KBM-7 (cell line): ENCODE data around the gene IL17REL.

Source experiments
- DNase-seq: peaks from one replicate; pipeline ENCODE4 v3.0.0-alpha.2; 2015
- in situ Hi-C: fragments of 300-500 bp; cut with MboI; formaldehyde crosslinking; loops from 2 replicates; pipeline ENCODE4 v1.14.3; 2020; ENCODE audit warnings: low sequenced_read_pairs, low pct_unique_long_range_greater_than_20kb, mixed read lengths

The IL17REL gene

GRCh38 chr22:50011447-50012210 lies 936 bp downstream of the IL17REL start:
- in situ Hi-C loops, result no loop called here
- DNase-seq, result no peak

GRCh38 chr22:50010676-50011446 lies 1.7 kb downstream of the IL17REL start:
- no peak for DNase-seq
- in situ Hi-C loops, result no loop called here

DNA sequence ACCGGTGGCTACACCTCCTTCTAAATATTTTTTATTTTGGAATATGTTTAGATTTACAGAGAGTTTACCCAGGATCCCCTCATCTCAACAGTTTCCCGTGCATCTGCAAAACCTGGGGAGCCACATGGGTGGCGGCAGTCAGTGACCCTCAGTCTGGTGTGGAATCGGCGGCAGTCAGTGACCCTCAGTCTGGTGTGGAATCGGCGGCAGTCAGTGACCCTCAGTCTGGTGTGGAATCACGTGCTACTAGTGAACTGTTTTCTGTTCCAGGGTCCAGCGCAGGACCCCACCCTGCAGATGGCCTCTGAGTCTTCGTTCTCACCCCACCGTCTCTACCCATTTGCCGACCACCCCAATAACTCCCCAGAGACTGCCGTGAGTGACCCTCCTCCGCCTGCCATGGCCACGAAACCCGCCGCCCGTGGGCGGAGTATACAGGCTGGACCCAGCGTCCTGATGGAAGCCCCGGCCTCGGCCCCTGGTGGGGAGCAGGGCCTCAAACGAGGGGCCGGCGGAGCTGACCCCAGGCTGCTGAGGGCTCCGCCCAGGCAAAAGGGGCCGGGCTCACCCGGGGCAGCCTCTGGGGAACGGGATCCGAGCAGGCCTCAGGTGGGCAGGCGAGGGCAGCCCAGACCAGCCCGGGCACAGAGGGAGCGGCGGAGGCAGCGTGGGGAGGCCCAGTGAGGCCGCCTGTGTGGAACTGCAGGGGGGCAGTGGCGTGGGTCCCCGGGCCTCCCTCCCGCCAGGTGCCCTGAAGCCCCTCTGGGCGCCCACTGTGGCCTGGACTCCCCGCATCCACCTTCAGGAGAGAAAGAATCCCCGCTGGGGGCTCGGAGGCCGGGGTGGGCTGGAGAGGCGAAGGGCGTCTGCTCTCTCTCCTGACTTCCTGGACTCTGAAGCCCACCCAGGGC lies 2.5 kb downstream of the IL17REL start:
- DNase-seq, result no peak
- in situ Hi-C loops, result no loop called here

DNA sequence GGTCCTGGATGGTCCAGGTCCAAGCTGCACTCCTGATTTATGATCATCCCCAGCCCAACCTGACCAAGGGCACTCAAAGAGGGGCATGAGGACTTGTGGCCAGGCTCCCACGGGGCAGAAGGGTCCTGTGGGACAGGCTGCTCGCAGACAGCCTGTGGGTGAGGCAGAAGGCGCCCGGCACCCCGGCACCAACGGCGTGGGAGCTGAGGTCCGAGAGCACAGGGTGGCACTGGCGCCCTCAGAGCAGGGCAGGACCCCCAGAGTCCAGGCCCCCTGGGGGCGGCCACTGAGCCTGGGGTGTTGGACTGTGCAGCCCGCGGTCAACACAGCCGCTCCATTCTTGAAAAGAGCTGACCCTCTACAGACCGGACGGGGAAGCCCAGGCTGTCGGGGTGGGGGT lies 3.3 kb downstream of the IL17REL start:
- no peak for DNase-seq
- in situ Hi-C loops, result no loop called here

DNA sequence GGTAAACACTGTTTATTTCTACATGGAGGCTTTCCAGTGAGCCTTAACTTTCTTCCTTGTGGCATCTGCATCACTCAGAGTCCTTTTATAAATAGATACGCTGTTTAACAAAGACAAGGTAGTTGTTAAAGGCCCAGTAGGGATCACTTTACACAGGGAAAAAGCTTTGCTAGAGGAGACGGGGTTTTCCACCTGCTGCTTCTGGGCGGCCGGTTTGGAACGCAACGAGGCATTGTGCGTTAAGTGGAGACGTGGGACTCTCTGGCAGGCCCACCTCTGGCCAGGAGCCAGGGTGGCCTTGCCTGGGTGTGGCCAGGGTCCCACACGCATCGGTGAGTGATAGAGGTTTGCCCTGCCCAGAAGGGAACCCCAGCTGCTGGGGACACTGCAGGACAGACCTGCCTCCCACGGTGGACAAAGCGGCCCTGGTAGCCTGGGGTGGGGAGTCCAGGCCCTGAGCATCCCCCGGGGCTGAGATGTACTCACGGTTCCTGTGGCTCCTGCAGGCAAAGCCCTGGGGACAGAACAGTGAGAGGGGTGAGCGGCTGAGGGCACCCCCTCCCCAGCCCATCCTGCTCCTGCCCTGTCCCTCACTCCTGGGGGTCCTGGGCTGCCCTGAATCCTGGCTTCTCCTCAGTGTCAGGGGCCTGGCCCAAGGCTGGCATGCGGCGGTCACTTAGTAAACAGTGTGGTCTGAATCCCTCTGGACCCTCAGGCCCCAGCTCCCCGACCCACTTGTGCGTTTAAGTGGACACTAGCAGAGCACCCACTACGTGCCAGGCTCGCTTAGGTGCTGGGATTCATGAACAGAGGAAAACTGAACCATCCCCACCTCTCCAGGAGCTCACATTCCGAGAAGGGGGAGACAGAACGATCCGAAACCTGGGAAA lies 4.2 kb downstream of the IL17REL start:
- no peak for DNase-seq
- in situ Hi-C loops, result no loop called here

- no peak for DNase-seq
- in situ Hi-C loops, result no loop called here
These were observed 5.5 kb downstream of the IL17REL start for GRCh38 chr22:50007057-50007511.

DNA sequence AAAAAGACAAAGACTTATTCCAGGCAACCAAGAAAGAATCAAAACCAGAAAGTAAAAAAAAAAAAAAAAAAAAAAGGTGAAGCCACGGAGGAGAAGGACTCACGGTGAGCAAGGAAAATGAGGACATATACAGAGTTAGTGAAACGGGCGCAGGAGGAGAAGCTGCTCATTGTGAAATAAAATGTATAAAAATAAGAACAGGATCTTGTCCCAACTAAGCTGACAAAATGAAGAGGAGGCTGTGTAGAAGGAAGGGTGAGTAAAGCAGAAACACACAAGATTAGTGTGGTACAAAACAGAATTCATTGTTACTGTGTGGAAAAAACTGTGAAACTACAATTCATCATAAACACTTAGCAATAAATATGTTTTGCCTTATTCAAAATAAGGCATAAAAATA lies 7.6 kb downstream of the IL17REL start:
- no peak for DNase-seq
- in situ Hi-C loops, result no loop called here

DNA sequence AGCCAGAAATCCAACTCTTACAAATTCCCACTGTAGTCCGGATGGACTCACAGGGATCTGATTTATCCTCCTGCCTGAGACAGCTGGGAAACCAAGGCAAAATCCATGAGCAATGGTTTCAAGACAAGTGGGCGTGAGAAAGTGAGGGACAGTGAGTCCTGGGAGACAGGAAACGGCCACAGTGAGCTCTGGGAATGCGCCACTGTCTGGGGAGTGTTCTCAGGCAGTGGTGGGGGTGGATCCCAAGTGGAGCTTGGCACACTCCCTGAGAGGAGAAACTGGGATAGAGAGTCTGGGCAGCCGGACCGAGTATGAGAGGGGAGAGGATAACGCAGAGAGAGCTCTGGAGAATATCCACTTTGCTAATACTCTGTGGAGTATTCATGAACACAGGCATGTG lies 9.8 kb downstream of the IL17REL start:
- no peak for DNase-seq
- in situ Hi-C loops, result no loop called here

- DNase-seq, result no peak
- in situ Hi-C loops, result no loop called here
These were observed 11.0 kb downstream of the IL17REL start for GRCh38 chr22:50001388-50002231.

- no peak for DNase-seq
- in situ Hi-C loops, result no loop called here
These were observed 11.8 kb downstream of the IL17REL start for GRCh38 chr22:50000587-50001387.

GRCh38 chr22:49999946-50000586 lies 12.5 kb downstream of the IL17REL start:
- DNase-seq, result no peak
- in situ Hi-C loops, result no loop called here

DNA sequence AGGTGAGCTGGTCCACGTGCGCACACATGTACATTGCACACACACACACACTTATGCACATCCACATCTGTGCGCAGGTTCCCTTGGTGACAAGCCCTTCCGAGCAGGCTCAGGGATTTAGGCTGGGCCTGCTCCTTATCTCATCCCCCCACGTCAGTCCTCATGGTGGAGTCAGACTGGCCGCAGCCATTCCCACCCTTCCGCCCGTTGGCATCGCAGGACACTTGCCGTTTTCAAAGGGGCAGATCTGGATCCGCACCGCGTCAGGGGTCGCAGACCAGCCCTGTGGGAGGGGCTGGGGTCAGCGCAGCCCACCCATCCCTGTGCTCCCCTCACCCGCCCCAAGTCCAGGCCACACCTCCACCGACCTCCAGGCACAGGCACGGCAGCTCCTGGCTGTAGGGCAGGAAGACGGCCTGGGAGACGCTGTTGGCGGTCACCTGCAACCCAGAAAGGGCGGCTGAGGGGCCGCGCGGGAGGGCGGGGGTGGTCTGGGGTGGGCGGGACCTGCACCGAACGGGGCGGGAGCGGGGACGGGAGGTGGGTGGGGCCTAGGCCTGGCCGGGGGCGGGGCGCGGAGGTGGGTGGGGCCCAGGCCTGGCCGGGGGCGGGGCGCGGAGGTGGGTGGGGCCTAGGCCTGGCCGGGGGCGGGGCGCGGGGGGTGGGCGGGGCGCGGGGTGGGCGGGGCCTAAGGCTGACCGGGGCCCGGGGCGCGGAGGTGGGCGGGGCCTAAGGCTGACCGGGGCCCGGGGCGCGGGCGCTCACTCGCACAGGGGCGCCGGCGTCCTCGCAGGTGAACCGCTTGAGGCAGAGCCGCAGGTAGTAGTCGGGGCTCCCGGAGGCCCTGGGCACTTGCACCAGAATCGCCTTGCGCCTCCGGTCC lies 13.3 kb downstream of the IL17REL start:
- in situ Hi-C loops, result no loop called here
- DNase-seq, result no peak

GRCh38 chr22:49998718-49999062 lies 13.9 kb downstream of the IL17REL start:
- in situ Hi-C loops, result no loop called here

GRCh38 chr22:49997932-49998717 lies 14.4 kb downstream of the IL17REL start:
- DNase-seq, result no peak
- in situ Hi-C loops, result no loop called here

More at GRCh38 chr22:49998718-49999062, 13.9 kb downstream of the IL17REL start:
- no peak for DNase-seq

- in situ Hi-C loops, result no loop called here
- DNase-seq, result no peak
These were observed 15.3 kb downstream of the IL17REL start for GRCh38 chr22:49997251-49997599.
